ENCODE data around the gene OBP2B. TPM values are rescaled to one million over a fixed set of nuclear protein-coding genes. Genes with fewer than 3 reads are reported as not detected.
"Not testable (repeated sequence)": the region's sequence is repeated elsewhere in the genome, so short reads cannot be mapped to it uniquely, and the experiment has no call there.

OBP2B gene
- total and polyA plus RNA-seq, 11 donors, result 0.38 TPM; not detected in 10

DNA sequence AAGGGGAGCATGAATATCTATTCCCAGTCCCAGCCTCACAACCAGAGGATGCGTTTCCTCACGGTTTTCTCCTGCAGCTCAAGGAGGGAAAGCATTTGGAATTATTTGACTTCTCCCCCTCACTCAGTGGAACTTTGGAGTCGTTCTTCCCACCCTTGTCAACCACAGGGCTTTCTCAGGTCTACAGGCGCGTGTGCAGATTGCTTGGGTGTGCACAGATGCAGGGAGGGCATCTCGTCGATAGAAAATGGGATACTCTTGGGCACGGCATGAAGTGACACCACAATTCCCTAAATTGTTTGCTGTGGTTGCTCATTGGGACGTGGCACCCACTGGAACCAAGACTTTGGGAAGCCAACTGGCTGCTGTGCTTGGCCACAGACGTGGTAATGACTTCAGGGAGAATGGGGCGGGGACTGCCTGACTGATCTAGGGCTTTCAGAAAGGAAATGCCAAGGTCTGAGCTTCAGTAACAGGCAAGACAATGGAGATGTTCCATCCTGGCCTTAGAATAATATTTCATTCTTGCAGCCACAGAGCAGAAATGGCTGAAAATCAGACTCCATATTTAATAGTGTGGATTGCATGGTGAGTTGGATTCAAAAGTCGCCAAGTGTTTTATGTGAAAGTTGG, 12.2 kb upstream of the OBP2B start:
- intact Hi-C loops (cut with DNase I), result no loop called here
- Histone ChIP-seq H3K9me3 (no peaks in the 10 kb centered on the region), H3K27me3 (peaks cover 0 to 3% (median 0%) of the 10 kb centered on the region in 9 donors), H3K36me3 (no peaks in the 10 kb centered on the region), H3K27ac (no peak overlapping the region), H3K4me3 (no peak overlapping the region), H3K4me1 (peaks cover 0 to 10% (median 2%) of the 10 kb centered on the region in 12 donors)
- WGBS, 4 donors, result 76 to 88% (median 79%) methylated on average over 12 of the region's 12 CpGs
- TF ChIP-seq, protein P1, sequence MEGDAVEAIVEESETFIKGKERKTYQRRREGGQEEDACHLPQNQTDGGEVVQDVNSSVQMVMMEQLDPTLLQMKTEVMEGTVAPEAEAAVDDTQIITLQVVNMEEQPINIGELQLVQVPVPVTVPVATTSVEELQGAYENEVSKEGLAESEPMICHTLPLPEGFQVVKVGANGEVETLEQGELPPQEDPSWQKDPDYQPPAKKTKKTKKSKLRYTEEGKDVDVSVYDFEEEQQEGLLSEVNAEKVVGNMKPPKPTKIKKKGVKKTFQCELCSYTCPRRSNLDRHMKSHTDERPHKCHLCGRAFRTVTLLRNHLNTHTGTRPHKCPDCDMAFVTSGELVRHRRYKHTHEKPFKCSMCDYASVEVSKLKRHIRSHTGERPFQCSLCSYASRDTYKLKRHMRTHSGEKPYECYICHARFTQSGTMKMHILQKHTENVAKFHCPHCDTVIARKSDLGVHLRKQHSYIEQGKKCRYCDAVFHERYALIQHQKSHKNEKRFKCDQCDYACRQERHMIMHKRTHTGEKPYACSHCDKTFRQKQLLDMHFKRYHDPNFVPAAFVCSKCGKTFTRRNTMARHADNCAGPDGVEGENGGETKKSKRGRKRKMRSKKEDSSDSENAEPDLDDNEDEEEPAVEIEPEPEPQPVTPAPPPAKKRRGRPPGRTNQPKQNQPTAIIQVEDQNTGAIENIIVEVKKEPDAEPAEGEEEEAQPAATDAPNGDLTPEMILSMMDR (IDR thresholded peaks at IDR 0.05), result no peak
- TF ChIP-seq POLR2A (IDR thresholded peaks at IDR 0.05), result no peak
- ATAC-seq, result no peak
- DNase-seq, result no peak

DNA sequence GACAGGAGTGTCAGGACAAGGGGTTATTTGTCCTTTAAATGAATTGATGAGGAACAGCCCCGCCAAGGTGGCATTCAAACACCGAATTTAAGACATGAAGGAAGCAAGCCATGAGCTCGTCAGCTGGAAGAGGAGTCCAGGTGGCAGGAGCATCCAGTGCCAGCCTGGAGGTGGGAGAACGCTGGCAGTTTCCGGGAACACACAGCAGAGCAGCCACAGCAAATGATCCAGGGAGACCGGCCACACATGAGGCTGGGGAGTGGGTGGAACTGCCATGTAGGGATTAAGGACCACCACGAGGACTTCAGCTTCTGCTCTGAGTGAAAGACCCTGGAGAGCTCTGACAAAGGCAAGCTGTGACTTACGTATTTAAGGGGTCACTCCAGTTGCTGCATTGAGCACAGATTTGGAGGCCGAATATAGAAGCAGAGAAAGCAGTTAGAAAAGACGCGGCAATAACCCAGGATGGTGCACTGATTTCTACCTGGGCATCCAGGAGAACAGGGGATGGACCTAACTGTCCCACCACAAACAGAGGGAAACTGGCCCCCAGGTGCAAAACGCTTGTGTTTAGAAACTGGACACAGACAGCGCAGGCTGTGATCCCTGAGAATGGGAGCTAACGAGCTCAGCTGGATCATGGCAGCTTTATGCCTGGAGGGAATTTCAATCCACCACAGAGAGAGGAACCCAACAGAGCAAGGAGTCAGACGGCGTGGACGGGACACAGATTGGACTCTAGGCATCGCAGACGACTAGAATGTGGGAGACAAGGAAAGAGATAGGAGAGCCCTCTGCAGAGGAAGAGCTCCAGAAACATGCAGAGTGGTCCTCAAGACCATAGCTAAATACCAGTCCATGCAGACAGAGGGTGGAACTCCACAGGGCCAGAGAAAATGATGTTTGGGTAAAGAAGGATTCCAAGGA, 9.3 kb upstream of the OBP2B start:
- H3K9me3 ChIP-seq; H3K4me3 ChIP-seq; H3K27ac ChIP-seq; H3K4me1 ChIP-seq; H3K36me3 ChIP-seq; ATAC-seq; intact Hi-C loops (cut with DNase I); H3K27me3 ChIP-seq: not testable (repeated sequence)
- DNase-seq, result peak in 2 of 5 donors; percentile 3 to 12
- WGBS, 4 donors, result 73 to 78% (median 76%) methylated on average over 19 of the region's 19 CpGs

DNA sequence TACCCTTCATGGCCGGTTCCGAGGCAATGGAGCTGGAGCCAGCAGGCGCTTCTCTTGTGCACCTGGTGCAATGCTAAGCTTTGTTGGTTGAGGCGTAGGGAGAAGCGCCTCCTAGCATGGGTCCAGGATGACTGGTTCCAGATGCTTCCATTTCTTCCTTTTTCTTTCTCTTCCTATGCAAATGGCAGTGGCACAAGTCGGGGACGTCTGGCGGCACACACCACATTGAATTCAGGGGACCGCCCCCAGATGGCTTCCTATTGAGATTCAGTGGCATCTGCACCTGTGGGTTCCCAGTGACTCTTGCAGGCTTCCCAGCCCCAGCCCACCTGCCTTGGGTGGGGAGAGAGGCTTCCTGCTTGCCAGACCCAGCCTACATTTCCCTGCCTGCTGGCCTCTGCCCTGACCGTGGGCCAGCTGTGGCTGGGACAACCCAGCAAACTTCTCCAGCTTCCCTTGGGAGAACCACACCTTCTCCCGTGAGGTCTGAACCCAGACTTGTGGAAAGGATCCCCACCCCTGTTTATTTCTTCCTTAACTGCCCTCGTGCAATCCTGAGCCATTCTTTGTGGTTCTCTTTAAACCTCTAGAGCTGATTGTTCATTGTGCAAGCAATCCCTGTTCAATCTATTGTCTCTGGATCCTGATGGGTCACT, 8.4 kb upstream of the OBP2B start:
- WGBS, 4 donors, result 68 to 74% (median 69%) methylated on average over 12 of the region's 12 CpGs

DNA sequence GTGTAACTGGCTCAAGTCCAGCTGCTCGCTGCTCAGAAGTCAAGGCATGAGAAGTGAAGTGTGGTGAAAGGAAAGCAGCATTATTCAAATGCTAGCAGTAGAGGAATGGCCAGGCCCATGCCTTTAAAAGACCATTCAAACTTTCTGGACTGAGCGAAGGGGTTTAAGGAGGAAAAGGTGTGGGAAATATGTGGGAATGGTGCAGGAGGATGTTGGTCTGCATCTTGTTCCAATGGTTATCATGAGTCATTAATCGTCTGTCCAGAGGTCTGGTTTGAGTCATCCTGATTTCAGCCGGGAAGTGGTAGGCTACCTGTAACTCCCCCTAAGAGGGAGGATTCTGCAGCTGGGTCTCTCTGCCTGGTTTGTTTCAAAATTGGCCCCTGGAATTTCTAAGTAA, 5.2 kb upstream of the OBP2B start:
- H3K9me3 ChIP-seq, result peaks cover 0 to 13% (median 0%) of the 10 kb centered on the region in 12 donors
- H3K27ac ChIP-seq; intact Hi-C loops (cut with DNase I); H3K4me3 ChIP-seq; DNase-seq; H3K36me3 ChIP-seq; H3K4me1 ChIP-seq; ATAC-seq; H3K27me3 ChIP-seq: not testable (repeated sequence)
- 20 to 26% (median 23%) methylated on average over 4 of the region's 4 CpGs for WGBS, 4 donors

More for the DNA sequence above, 8.4 kb upstream of the OBP2B start:
- H3K27ac ChIP-seq; intact Hi-C loops (cut with DNase I); DNase-seq; H3K36me3 ChIP-seq; H3K9me3 ChIP-seq; H3K4me3 ChIP-seq; H3K27me3 ChIP-seq; H3K4me1 ChIP-seq: not testable (repeated sequence)
- ATAC-seq, result peak in 1 of 4 donors; percentile 55

DNA sequence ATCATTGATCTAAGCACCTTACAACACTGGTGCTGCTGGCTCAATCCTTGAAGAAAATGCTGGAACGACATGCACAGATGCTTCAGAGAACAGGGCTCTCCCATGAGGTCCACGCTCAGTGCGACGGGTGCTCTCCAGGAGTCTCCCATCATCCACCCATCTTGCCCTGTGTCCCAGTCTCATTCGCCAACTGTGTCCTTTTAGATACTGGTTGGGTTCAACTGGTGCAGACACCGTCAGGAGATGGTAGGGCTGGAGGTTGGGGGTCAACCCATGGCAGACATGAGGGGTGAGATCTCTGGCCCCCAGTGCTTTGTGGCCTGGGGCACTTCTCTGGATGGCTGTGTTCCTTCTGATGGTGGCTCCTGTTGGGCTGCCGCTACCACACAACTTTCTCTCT, 1.6 kb upstream of the OBP2B start:
- intact Hi-C loops (cut with DNase I), result no loop called here
- H3K27me3 ChIP-seq, result peaks cover 0 to 9% (median 0%) of the 10 kb centered on the region in 9 donors
- 77 to 96% (median 92%) methylated on average over 5 to 7 of the region's 7 CpGs for WGBS, 4 donors

More for the DNA sequence above, 1.6 kb upstream of the OBP2B start:
- ATAC-seq (no peak), DNase-seq (no peak)
- no peak overlapping the region for H3K27ac ChIP-seq
- no peak overlapping the region for H3K4me3 ChIP-seq
- peaks cover 0 to 13% (median 0%) of the 10 kb centered on the region in 12 donors for H3K9me3 ChIP-seq
- no peaks in the 10 kb centered on the region for H3K36me3 ChIP-seq
- TF ChIP-seq, protein P1 (IDR thresholded peaks at IDR 0.05), result no peak
- TF ChIP-seq POLR2A (IDR thresholded peaks at IDR 0.05), result no peak
- H3K4me1 ChIP-seq, result no peaks in the 10 kb centered on the region

Data from heart left ventricle (tissue), 16 donors.